B cell (primary cell): Measurements from ENCODE around the gene FOXN3. TPM values are rescaled to one million over a fixed set of nuclear protein-coding genes. Genes with fewer than 3 reads are reported as not detected.

ENCODE experiments used
- ATAC-seq: fragments of 200-7000 bp; cut with Tn5 transposase; one replicate; pipeline ENCODE4 v1.10.0; 2021; ENCODE audit warnings: low read depth, mild to moderate bottlenecking, moderate number of reproducible peaks, moderate library complexity
- CTCF ChIA-PET: fragments of 350-600 bp; sonication (Branson Sonifier 250); formaldehyde crosslinking; loops from one replicate; lab custom pipeline; 2021; ENCODE audit warnings: antibody characterized with exemption, inconsistent platforms; lab: Charles Lee
- POLR2A ChIA-PET: fragments of 350-600 bp; sonication (Branson Sonifier 250); formaldehyde crosslinking; loops from one replicate; lab custom pipeline; 2021; ENCODE audit warnings: antibody characterized with exemption; lab: Charles Lee
- DNase-seq: peaks from one replicate; pipeline ENCODE4 v3.0.0; 2013
- H2AFZ ChIP-seq: 2 replicates; pipeline ENCODE4 v1.6.1; 2012; ENCODE audit warnings: mild to moderate bottlenecking, low read depth, low read length; ENCODE audit not compliant: insufficient read depth, poor library complexity, severe bottlenecking
- H3K27ac ChIP-seq, 2 donors: 1 replicate in 1 of 2; 2 replicates in 1 of 2; pipeline ENCODE4 v1.5.1; 2012 to 2013; ENCODE audit warnings: low read length in 2 of 2, mild to moderate bottlenecking in 2 of 2, moderate library complexity in 1 of 2
- H3K27me3 ChIP-seq, 4 experiments: fragments of 200-600 bp in 1 of 4; sonication (generic) in 1 of 4; replicated peaks in 1 of 4; 1 replicate in 2 of 4; 2 replicates in 2 of 4; pipeline versions ENCODE4 v1.6.1 to v1.7.0; 2013 to 2016; ENCODE audit warnings: low read length in 3 of 4, mild to moderate bottlenecking in 2 of 4, mixed read lengths in 1 of 4, moderate library complexity in 1 of 4; ENCODE audit not compliant: insufficient read depth in 4 of 4, control insufficient read depth in 3 of 4; ENCODE audit errors: control extremely low read depth in 1 of 4
- H3K36me3 ChIP-seq, 2 experiments: replicated peaks in 1 of 2; 1 replicate in 1 of 2; 2 replicates in 1 of 2; pipeline versions ENCODE4 v1.6.1 to v1.7.1; 2013; ENCODE audit warnings: low read length in 1 of 2; ENCODE audit not compliant: insufficient read depth in 2 of 2, control insufficient read depth in 1 of 2; ENCODE audit errors: control extremely low read depth in 1 of 2, extremely low read depth in 1 of 2
- H3K4me1 ChIP-seq, 2 donors: fragments of 200-600 bp in 1 of 2; sonication (generic) in 1 of 2; 1 replicate in 1 of 2; 2 replicates in 1 of 2; pipeline versions ENCODE4 v1.5.1 to v1.6.1; 2013 to 2017; ENCODE audit warnings: low read length in 2 of 2; ENCODE audit not compliant: control insufficient read depth in 2 of 2, insufficient read depth in 2 of 2
- H3K4me2 ChIP-seq: replicated peaks from 2 replicates; pipeline ENCODE3; 2012; ENCODE audit warnings: mild to moderate bottlenecking, low read depth, low read length; ENCODE audit not compliant: poor library complexity, severe bottlenecking
- H3K4me3 ChIP-seq, 5 experiments: fragments of 200-600 bp in 1 of 5; sonication (generic) in 1 of 5; 1 replicate in 3 of 5; 2 replicates in 2 of 5; pipeline versions ENCODE4 v1.5.1 to v1.7.0; 2011 to 2016; ENCODE audit warnings: low read length in 4 of 5, mild to moderate bottlenecking in 4 of 5, low read depth in 2 of 5, control low read depth in 1 of 5, moderate library complexity in 1 of 5; ENCODE audit not compliant: insufficient read depth in 1 of 5; ENCODE audit errors: control extremely low read depth in 1 of 5, extremely low read depth in 1 of 5
- H3K79me2 ChIP-seq: fragments of 200-600 bp; sonication (generic); one replicate; pipeline ENCODE4 v1.6.0; 2016; ENCODE audit warnings: low read length; ENCODE audit not compliant: control insufficient read depth, insufficient read depth
- H3K9ac ChIP-seq: fragments of 200-600 bp; sonication (generic); 2 replicates; pipeline ENCODE4 v1.6.1; 2017; ENCODE audit warnings: mild to moderate bottlenecking, low read length, moderate library complexity
- H3K9me3 ChIP-seq, 3 donors: one replicate each; pipeline versions ENCODE4 v1.6.1 to v1.7.1; 2013; ENCODE audit warnings: low read length in 2 of 3; ENCODE audit not compliant: control insufficient read depth in 2 of 3, insufficient read depth in 1 of 3; ENCODE audit errors: control extremely low read depth in 1 of 3
- H4K20me1 ChIP-seq: 2 replicates; pipeline ENCODE4 v1.6.0; 2012; ENCODE audit warnings: mild to moderate bottlenecking, low read length; ENCODE audit not compliant: insufficient read depth, control insufficient read depth, poor library complexity, severe bottlenecking
- H3K27ac Mint-ChIP-seq: one replicate; pipeline ENCODE4 v1.8.0; 2021; ENCODE audit warnings: mixed read lengths
- H3K27me3 Mint-ChIP-seq: one replicate; pipeline ENCODE4 v1.8.0; 2021; ENCODE audit warnings: mixed read lengths
- H3K4me1 Mint-ChIP-seq: one replicate; pipeline ENCODE4 v1.8.0; 2021; ENCODE audit warnings: mixed read lengths
- H3K4me3 Mint-ChIP-seq: one replicate; pipeline ENCODE4 v1.8.0; 2021; ENCODE audit warnings: mixed read lengths
- H3K9me3 Mint-ChIP-seq: one replicate; pipeline ENCODE4 v1.8.0; 2022; ENCODE audit warnings: mixed read lengths; ENCODE audit not compliant: insufficient read depth
- CTCF ChIP-seq: fragments of 200-600 bp; IDR thresholded peaks from one replicate; pipeline ENCODE4 v1.8.0; 2022; ENCODE audit warnings: antibody characterized with exemption, mild to moderate bottlenecking
- EZH2 ChIP-seq: IDR thresholded peaks from 2 replicates; pipeline ENCODE4 v1.6.1; 2012; ENCODE audit warnings: borderline replicate concordance, low read depth, mild to moderate bottlenecking, moderate library complexity, low read length; ENCODE audit not compliant: insufficient read depth, poor library complexity, severe bottlenecking
- WGBS: methylation state at CpG from one replicate; pipeline ENCODE4 v1.1.5; 2013; ENCODE audit warnings: missing lambda C conversion rate; ENCODE audit not compliant: insufficient coverage; 5-methylcytosine and 5-hydroxymethylcytosine counted together
- intact Hi-C: fragments of 100-400 bp; cut with micrococcal nuclease; formaldehyde crosslinking; loops from one replicate; pipeline ENCODE4 v1.10.0; 2022
- polyA plus RNA-seq: library from polyadenylated mRNA; depleted of rRNA; stranded (reverse); fragments of >200 nt; gene quantifications from 2 replicates; pipeline ENCODE4 v1.2.3, GENCODE V29; 2012
- total RNA-seq, 2 donors: library from RNA; stranded (reverse); fragments of 120-200 nt in 1 of 2; gene quantifications; 1 replicate in 1 of 2; 2 replicates in 1 of 2; pipeline versions ENCODE4 v1.2.3 to v1.2.4, GENCODE V29; 2013 to 2022

Gene FOXN3
- total and polyA plus RNA-seq, 2 donors (not counting 1 experiment from before 2014, with no cell fraction given): 80.6 to 98.2 TPM

GRCh38 chr14:89458713-89459420 lies 41.8 kb upstream of the FOXN3 start:
- POLR2A ChIA-PET: no interaction called here
- no peak for DNase-seq

More at GRCh38 chr14:89458713-89459420, 41.8 kb upstream of the FOXN3 start:
- H3K9ac ChIP-seq: no peak overlapping the region
- TF ChIP-seq CTCF (no peak), EZH2 (no peak)
- peaks cover 29 to 41% of the 10 kb centered on the region in 2 donors for H3K4me1 ChIP-seq
- 94% methylated on average over 3 of the region's 5 CpGs for WGBS
- H3K4me2 ChIP-seq: no peak overlapping the region
- CTCF ChIA-PET: no interaction called here
- no peak overlapping the region for H3K27ac ChIP-seq
- Mint-ChIP-seq H3K9me3 (no peaks in the 10 kb centered on the region), H3K4me1 (peaks cover 43% of the 10 kb centered on the region), H3K27me3 (no peaks in the 10 kb centered on the region), H3K4me3 (no peak overlapping the region), H3K27ac (peak overlapping the region; percentile 47)
- no peak overlapping the region for H3K4me3 ChIP-seq
- intact Hi-C loops: no loop called here
- H3K9me3 ChIP-seq: peaks cover 0 to 2% (median 0%) of the 10 kb centered on the region in 3 donors
- H3K36me3 ChIP-seq: peaks cover 0 to 3% of the 10 kb centered on the region in 2 experiments
- H3K79me2 ChIP-seq: peaks cover 42% of the 10 kb centered on the region
- no peak overlapping the region for H2AFZ ChIP-seq
- H4K20me1 ChIP-seq: no peaks in the 10 kb centered on the region
- H3K27me3 ChIP-seq: no peaks in the 10 kb centered on the region
- ATAC-seq: no peak
